Astrocyte (in vitro differentiated cells and primary cell): ENCODE data around the gene ALDH2. TPM values are rescaled to one million over a fixed set of nuclear protein-coding genes. Genes with fewer than 3 reads are reported as not detected.

Experiments used
- DNase-seq: peaks from one replicate; pipeline ENCODE4 v3.0.0-alpha.2; 2010; ENCODE audit warnings: low read depth
- FAIRE-seq: peaks from 2 replicates; lab custom pipeline; 2011; peaks lifted over from hg19 to GRCh38; lab: Jason Lieb, UNC
- H2AFZ ChIP-seq: 2 replicates; pipeline ENCODE4 v1.6.0; 2012; ENCODE audit warnings: low read depth, low read length, inconsistent platforms
- H3K27ac ChIP-seq: 2 replicates; pipeline ENCODE4 v1.5.1; 2011; ENCODE audit warnings: low read depth, low read length, inconsistent platforms
- H3K27me3 ChIP-seq: 2 replicates; pipeline ENCODE4 v1.6.0; 2011; ENCODE audit warnings: low read length, inconsistent platforms; ENCODE audit not compliant: insufficient read depth
- H3K36me3 ChIP-seq: 2 replicates; pipeline ENCODE4 v1.5.1; 2011; ENCODE audit warnings: low read length, inconsistent platforms; ENCODE audit not compliant: insufficient read depth
- H3K4me1 ChIP-seq: 2 replicates; pipeline ENCODE4 v1.5.1; 2011; ENCODE audit warnings: low read length, inconsistent platforms; ENCODE audit not compliant: insufficient read depth
- H3K4me2 ChIP-seq: 2 replicates; pipeline ENCODE4 v1.6.0; 2012; ENCODE audit warnings: low read length, inconsistent platforms
- H3K4me3 ChIP-seq: 2 replicates; pipeline ENCODE4 v1.5.1; 2011; ENCODE audit warnings: low read depth, mild to moderate bottlenecking, low read length, inconsistent platforms; ENCODE audit not compliant: insufficient read depth
- H3K79me2 ChIP-seq: 2 replicates; pipeline ENCODE4 v1.6.0; 2012; ENCODE audit warnings: mild to moderate bottlenecking, low read length, inconsistent platforms; ENCODE audit not compliant: insufficient read depth
- H3K9ac ChIP-seq: 2 replicates; pipeline ENCODE4 v1.6.0; 2012; ENCODE audit warnings: mild to moderate bottlenecking, low read length, inconsistent platforms
- H3K9me3 ChIP-seq: 2 replicates; pipeline ENCODE4 v1.5.1; 2012; ENCODE audit warnings: low read depth, mild to moderate bottlenecking, low read length, inconsistent platforms; ENCODE audit not compliant: insufficient read depth
- H4K20me1 ChIP-seq: 2 replicates; pipeline ENCODE4 v1.6.0; 2012; ENCODE audit warnings: low read length, inconsistent platforms; ENCODE audit not compliant: insufficient read depth
- H3K27ac Mint-ChIP-seq: one replicate; pipeline ENCODE4 v1.8.0; 2021; ENCODE audit warnings: mild to moderate bottlenecking, mixed read lengths; ENCODE audit not compliant: unreplicated experiment
- H3K27me3 Mint-ChIP-seq: one replicate; pipeline ENCODE4 v1.8.0; 2021; ENCODE audit warnings: low read depth, mixed read lengths; ENCODE audit not compliant: unreplicated experiment
- H3K36me3 Mint-ChIP-seq: one replicate; pipeline ENCODE4 v1.8.0; 2021; ENCODE audit warnings: low read depth, mixed read lengths; ENCODE audit not compliant: unreplicated experiment
- H3K4me1 Mint-ChIP-seq: one replicate; pipeline ENCODE4 v1.8.0; 2021; ENCODE audit warnings: low read depth, mixed read lengths; ENCODE audit not compliant: unreplicated experiment
- H3K4me3 Mint-ChIP-seq: one replicate; pipeline ENCODE4 v1.8.0; 2021; ENCODE audit warnings: mild to moderate bottlenecking, moderate library complexity, mixed read lengths; ENCODE audit not compliant: unreplicated experiment
- H3K9me3 Mint-ChIP-seq: one replicate; pipeline ENCODE4 v1.8.0; 2021; ENCODE audit warnings: mild to moderate bottlenecking, mixed read lengths; ENCODE audit not compliant: unreplicated experiment
- EZH2 ChIP-seq: IDR thresholded peaks from 2 replicates; pipeline ENCODE4 v1.6.1; 2012; ENCODE audit warnings: mild to moderate bottlenecking, low read length, inconsistent platforms; ENCODE audit not compliant: insufficient read depth
- total RNA-seq: library from RNA; stranded (reverse); gene quantifications from 2 replicates; pipeline ENCODE4 v1.2.1, GENCODE V29; 2021
- TF ChIP-seq, protein P1 (sequence below): IDR thresholded peaks from 2 replicates; pipeline ENCODE4 v1.5.1; 2011; ENCODE audit warnings: low read depth, mild to moderate bottlenecking, inconsistent platforms, low read length, moderate library complexity; ENCODE audit not compliant: insufficient read depth

ALDH2 gene
- total RNA-seq, 1 donor from 2014 or later, result 82.0 TPM

DNA sequence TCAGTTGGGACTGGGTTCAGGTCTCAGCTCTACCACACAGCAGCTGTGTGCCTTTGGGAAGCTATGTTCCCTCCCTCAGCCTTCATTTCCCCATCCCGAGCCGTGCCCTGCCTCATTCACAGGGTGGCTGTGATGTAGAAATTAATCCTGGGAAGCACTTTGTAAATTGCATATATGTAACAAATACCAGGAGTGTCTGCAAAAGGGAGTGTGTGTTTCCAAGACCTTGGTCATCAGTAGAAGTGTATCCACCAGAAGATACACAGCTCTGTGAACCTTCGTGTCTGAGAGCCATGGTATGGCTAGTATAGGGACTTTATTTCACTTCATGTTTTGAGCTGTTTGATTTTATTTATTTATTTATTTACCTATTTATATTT, 26.1 kb downstream of the ALDH2 start:
- H3K9me3 Mint-ChIP-seq, result no peaks in the 10 kb centered on the region
- no peak overlapping the region for H3K27ac ChIP-seq
- H3K4me1 Mint-ChIP-seq, result no peaks in the 10 kb centered on the region
- no peak overlapping the region for H2AFZ ChIP-seq
- H4K20me1 ChIP-seq, result no peaks in the 10 kb centered on the region
- no peak overlapping the region for H3K4me3 ChIP-seq
- H3K36me3 ChIP-seq, result no peaks in the 10 kb centered on the region
- DNase-seq (no peak), FAIRE-seq (no peak)
- TF ChIP-seq EZH2, result no peak
- TF ChIP-seq, protein P1, sequence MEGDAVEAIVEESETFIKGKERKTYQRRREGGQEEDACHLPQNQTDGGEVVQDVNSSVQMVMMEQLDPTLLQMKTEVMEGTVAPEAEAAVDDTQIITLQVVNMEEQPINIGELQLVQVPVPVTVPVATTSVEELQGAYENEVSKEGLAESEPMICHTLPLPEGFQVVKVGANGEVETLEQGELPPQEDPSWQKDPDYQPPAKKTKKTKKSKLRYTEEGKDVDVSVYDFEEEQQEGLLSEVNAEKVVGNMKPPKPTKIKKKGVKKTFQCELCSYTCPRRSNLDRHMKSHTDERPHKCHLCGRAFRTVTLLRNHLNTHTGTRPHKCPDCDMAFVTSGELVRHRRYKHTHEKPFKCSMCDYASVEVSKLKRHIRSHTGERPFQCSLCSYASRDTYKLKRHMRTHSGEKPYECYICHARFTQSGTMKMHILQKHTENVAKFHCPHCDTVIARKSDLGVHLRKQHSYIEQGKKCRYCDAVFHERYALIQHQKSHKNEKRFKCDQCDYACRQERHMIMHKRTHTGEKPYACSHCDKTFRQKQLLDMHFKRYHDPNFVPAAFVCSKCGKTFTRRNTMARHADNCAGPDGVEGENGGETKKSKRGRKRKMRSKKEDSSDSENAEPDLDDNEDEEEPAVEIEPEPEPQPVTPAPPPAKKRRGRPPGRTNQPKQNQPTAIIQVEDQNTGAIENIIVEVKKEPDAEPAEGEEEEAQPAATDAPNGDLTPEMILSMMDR, result no peak
- no peaks in the 10 kb centered on the region for H3K27me3 Mint-ChIP-seq
- H3K4me3 Mint-ChIP-seq, result no peak overlapping the region
- H3K79me2 ChIP-seq, result no peaks in the 10 kb centered on the region
- no peaks in the 10 kb centered on the region for H3K4me1 ChIP-seq
- no peaks in the 10 kb centered on the region for H3K9me3 ChIP-seq
- H3K4me2 ChIP-seq, result no peak overlapping the region
- H3K27me3 ChIP-seq, result no peaks in the 10 kb centered on the region
- H3K36me3 Mint-ChIP-seq, result peaks cover 31% of the 10 kb centered on the region
- no peak overlapping the region for H3K9ac ChIP-seq
- no peak overlapping the region for H3K27ac Mint-ChIP-seq

DNA sequence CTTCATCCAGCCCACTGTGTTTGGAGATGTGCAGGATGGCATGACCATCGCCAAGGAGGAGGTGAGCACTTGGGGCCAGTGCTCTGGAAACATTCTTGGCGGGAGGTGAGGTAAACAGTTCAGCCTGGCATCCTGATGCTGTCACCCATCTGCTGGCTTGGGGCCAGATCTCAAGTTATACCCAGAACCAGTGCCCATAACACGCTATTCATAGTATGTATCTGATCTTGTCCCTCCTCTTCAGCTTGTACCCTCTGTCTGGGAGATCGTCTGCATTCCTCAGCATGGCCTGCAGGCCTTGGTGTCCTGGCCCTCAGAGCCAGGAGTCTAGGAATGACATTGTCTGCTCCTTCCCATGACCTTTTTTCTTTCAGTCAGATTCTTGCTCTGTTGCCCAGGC, 31.4 kb downstream of the ALDH2 start:
- Histone ChIP-seq H3K27ac (no peak overlapping the region), H3K4me3 (no peak overlapping the region), H3K4me1 (no peaks in the 10 kb centered on the region), H3K9me3 (no peaks in the 10 kb centered on the region), H2AFZ (no peak overlapping the region), H3K9ac (no peak overlapping the region), H3K27me3 (no peaks in the 10 kb centered on the region), H3K79me2 (no peaks in the 10 kb centered on the region), H3K4me2 (no peak overlapping the region), H3K36me3 (peaks cover 3% of the 10 kb centered on the region), H4K20me1 (no peaks in the 10 kb centered on the region)
- DNase-seq, result no peak
- no peak for FAIRE-seq
- Mint-ChIP-seq H3K27me3 (no peaks in the 10 kb centered on the region), H3K4me1 (no peaks in the 10 kb centered on the region), H3K9me3 (peaks cover 3% of the 10 kb centered on the region), H3K36me3 (peaks cover 18% of the 10 kb centered on the region), H3K27ac (no peak overlapping the region), H3K4me3 (no peak overlapping the region)
- no peak for TF ChIP-seq EZH2
- TF ChIP-seq, protein P1, result no peak

DNA sequence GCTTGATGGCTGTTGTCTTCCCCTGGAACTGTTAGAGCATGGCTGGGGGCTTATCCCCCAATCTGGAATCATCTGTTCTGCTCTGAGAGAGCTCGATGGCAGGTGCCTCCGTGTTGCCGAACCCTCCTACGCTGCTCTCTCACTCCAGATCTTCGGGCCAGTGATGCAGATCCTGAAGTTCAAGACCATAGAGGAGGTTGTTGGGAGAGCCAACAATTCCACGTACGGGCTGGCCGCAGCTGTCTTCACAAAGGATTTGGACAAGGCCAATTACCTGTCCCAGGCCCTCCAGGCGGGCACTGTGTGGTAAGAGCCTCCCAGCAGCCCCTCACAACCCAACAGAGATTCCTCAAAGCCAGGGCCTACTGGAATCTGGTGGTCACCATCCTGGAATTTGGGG, 33.0 kb downstream of the ALDH2 start:
- Histone ChIP-seq H3K79me2 (no peaks in the 10 kb centered on the region), H3K9ac (no peak overlapping the region), H3K36me3 (peaks cover 3% of the 10 kb centered on the region), H3K4me2 (no peak overlapping the region), H3K4me3 (no peak overlapping the region), H3K4me1 (no peaks in the 10 kb centered on the region), H2AFZ (no peak overlapping the region), H4K20me1 (no peaks in the 10 kb centered on the region), H3K27ac (no peak overlapping the region), H3K27me3 (no peaks in the 10 kb centered on the region), H3K9me3 (no peaks in the 10 kb centered on the region)
- DNase-seq, result no peak
- H3K9me3 Mint-ChIP-seq, result peaks cover 3% of the 10 kb centered on the region
- H3K27me3 Mint-ChIP-seq, result no peaks in the 10 kb centered on the region
- no peak for FAIRE-seq
- no peak for TF ChIP-seq EZH2
- TF ChIP-seq, protein P1, result no peak
- no peak overlapping the region for H3K4me3 Mint-ChIP-seq
- H3K4me1 Mint-ChIP-seq, result no peaks in the 10 kb centered on the region
- no peak overlapping the region for H3K27ac Mint-ChIP-seq
- peaks cover 18% of the 10 kb centered on the region for H3K36me3 Mint-ChIP-seq
